Small intestine (tissue), 7 donors: ENCODE data around the gene TMEM170A. TPM values are rescaled to one million over a fixed set of nuclear protein-coding genes. Genes with fewer than 3 reads are reported as not detected.
"Not testable (repeated sequence)": the region's sequence is repeated elsewhere in the genome, so short reads cannot be mapped to it uniquely, and the experiment has no call there.

Experiments used
- DNase-seq, 2 donors: peaks; one replicate each; pipeline versions ENCODE4 v3.0.0 to v3.0.0-alpha.2; 2013
- FAIRE-seq: peaks from 2 replicates; lab custom pipeline; 2012; peaks lifted over from hg19 to GRCh38; lab: Jason Lieb, UNC
- H3K27ac ChIP-seq, 3 donors: one replicate each; pipeline ENCODE4 v1.5.1; 2013; ENCODE audit warnings: low read length in 2 of 3, mild to moderate bottlenecking in 2 of 3, control low read depth in 1 of 3, inconsistent platforms in 1 of 3, low read depth in 1 of 3, moderate library complexity in 1 of 3
- H3K27me3 ChIP-seq, 3 donors: one replicate each; pipeline ENCODE4 v1.6.1; 2013; ENCODE audit warnings: low read length in 3 of 3, inconsistent platforms in 1 of 3; ENCODE audit not compliant: control insufficient read depth in 3 of 3, insufficient read depth in 3 of 3
- H3K36me3 ChIP-seq, 3 donors: one replicate each; pipeline ENCODE4 v1.6.1; 2013; ENCODE audit warnings: low read length in 3 of 3, inconsistent platforms in 1 of 3, low read depth in 1 of 3, mild to moderate bottlenecking in 1 of 3, moderate library complexity in 1 of 3; ENCODE audit not compliant: control insufficient read depth in 3 of 3, insufficient read depth in 2 of 3
- H3K4me1 ChIP-seq, 3 donors: one replicate each; pipeline ENCODE4 v1.6.1; 2013; ENCODE audit warnings: low read length in 2 of 3, inconsistent platforms in 1 of 3, low read depth in 1 of 3, mild to moderate bottlenecking in 1 of 3, moderate library complexity in 1 of 3; ENCODE audit not compliant: control insufficient read depth in 3 of 3, insufficient read depth in 2 of 3
- H3K4me3 ChIP-seq, 3 donors: one replicate each; pipeline ENCODE4 v1.5.1; 2013; ENCODE audit warnings: low read length in 3 of 3, control low read depth in 1 of 3, inconsistent platforms in 1 of 3, low read depth in 1 of 3, mild to moderate bottlenecking in 1 of 3, moderate library complexity in 1 of 3
- H3K9me3 ChIP-seq, 2 donors: one replicate each; pipeline ENCODE4 v1.6.1; 2013; ENCODE audit warnings: low read depth in 1 of 2, low read length in 1 of 2; ENCODE audit not compliant: control insufficient read depth in 2 of 2, insufficient read depth in 1 of 2
- WGBS, 3 donors: extraction: QIAGEN DNeasy Blood & Tissue Kit; methylation state at CpG; one replicate each; pipeline ENCODE4 v1.1.7; 2013; 5-methylcytosine and 5-hydroxymethylcytosine counted together
- polyA plus RNA-seq, 4 donors: library from polyadenylated mRNA; stranded (reverse) in 3 of 4; unstranded in 1 of 4; fragments of 200-250 nt in 3 of 4; fragments of 120-200 nt in 1 of 4; gene quantifications; one replicate each; pipeline versions ENCODE4 v1.2.1 to v1.2.3, GENCODE V29; 2013
- donor health status: healthy with polysubstance abuse.
- donor health status: control.
- donor health status: control.
- donor health status: Bipolar disorder and iron deficiency.
- donor health status: healthy.

The TMEM170A gene
- polyA plus RNA-seq, 4 donors = 9.6 to 50.9 (median 15.5) TPM

DNA sequence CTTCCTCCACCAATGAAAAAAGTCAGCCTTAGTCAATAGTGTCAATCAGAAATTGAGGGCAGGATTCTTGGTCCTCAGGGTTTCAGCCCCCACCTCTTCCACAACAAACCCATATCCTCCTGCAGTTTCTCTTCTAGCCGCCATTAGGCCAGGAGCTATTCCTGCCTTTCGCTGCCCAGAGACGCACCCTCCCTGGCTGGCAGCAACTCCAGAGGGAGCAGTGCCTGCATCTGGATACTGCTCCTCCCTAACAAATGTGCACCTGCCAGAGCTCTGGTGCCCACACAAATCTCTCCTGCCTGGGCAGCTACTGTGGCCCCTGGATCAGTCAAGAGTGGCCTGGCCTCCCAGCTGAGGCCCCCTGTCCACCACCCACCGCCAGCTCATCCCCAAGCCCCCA, 8.0 kb downstream of the TMEM170A start:
- H3K4me1 ChIP-seq = peaks cover 14 to 62% (median 14%) of the 10 kb centered on the region in 3 donors
- not testable (repeated sequence) for H3K9me3 ChIP-seq, H3K27me3 ChIP-seq, H3K4me3 ChIP-seq, H3K27ac ChIP-seq, FAIRE-seq
- H3K36me3 ChIP-seq = peaks cover 1 to 26% (median 2%) of the 10 kb centered on the region in 3 donors
- WGBS, 3 donors = 37 to 65% (median 44%) methylated on average over 3 to 4 of the region's 4 CpGs
- peak in 1 of 2 donors; percentile 24 for DNase-seq

GRCh38 chr16:75455677-75456076, 8.8 kb downstream of the TMEM170A start:
- no peaks in the 10 kb centered on the region for H3K27me3 ChIP-seq
- FAIRE-seq = no peak
- 46 to 75% (median 61%) methylated on average over 5 of the region's 5 CpGs for WGBS, 3 donors
- peaks cover 2 to 32% (median 3%) of the 10 kb centered on the region in 3 donors for H3K36me3 ChIP-seq
- no peak overlapping the region for H3K4me3 ChIP-seq
- H3K27ac ChIP-seq = no peak overlapping the region
- H3K4me1 ChIP-seq = peaks cover 14 to 57% (median 14%) of the 10 kb centered on the region in 3 donors
- no peak for DNase-seq
- no peaks in the 10 kb centered on the region for H3K9me3 ChIP-seq

DNA sequence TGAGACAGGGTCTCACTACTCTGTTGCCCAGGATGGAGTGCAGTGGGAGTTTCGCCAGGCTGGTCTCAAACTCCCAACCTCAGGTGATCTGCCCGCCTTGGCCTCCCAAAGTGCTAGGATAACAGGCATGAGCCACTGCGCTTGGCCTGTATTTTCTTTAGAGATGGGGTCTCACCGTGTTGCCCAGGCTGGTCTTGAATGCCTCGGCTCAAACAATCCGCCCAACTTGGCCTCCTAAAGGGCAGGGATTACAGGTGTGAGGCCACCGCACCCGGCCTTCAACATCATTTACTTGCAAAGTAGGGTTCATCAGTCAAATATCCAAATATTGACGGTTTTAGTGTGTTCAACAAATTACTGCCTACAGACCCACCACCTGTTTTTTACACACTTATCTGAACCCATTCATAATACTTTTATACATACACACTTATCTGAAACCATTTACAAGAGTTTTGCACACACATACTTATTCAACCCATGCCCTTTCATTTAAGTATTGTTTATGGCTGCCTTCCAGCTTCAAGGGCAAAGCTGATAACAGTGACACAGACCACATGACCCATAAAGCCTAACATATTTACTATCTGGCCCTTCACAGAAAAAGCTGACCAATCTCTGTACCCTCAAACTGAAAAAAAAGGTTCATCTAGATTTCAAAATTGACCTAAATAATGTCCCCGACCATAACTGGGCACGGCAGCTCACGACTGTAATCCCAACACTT, 11.9 kb downstream of the TMEM170A start:
- 47 to 78% (median 55%) methylated on average over 12 of the region's 12 CpGs for WGBS, 3 donors
- Histone ChIP-seq H3K27me3 (no peaks in the 10 kb centered on the region), H3K36me3 (peaks cover 2 to 36% (median 9%) of the 10 kb centered on the region in 3 donors), H3K9me3 (no peaks in the 10 kb centered on the region), H3K4me1 (peaks cover 9 to 39% (median 14%) of the 10 kb centered on the region in 3 donors), H3K27ac (peak overlapping the region in 1 of 3 donors; percentile 13), H3K4me3 (no peak overlapping the region)
- FAIRE-seq (no peak), DNase-seq (peak; percentile 60 to 73)

DNA sequence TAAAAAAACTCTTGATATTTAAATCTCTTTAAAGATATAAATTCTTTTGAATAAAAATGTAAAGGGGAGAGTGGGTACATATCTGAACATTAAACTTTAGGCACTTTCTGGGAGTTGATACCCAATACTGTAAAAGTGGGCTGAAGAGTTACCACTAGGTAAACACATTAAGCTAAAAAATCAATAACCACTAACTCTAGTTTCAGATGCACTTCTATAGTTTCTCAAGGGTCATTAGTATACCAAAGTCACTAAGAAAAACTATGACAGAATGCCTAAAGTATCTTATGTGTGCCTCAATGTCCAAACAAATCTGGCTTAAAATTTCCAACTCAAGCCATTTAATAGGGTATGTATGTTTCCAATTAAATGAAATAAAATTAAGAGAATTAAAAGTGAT, 18.1 kb downstream of the TMEM170A start:
- H3K4me3 ChIP-seq = no peak overlapping the region
- no peaks in the 10 kb centered on the region for H3K27me3 ChIP-seq
- DNase-seq (no peak), FAIRE-seq (no peak)
- H3K36me3 ChIP-seq = peaks cover 0 to 31% (median 9%) of the 10 kb centered on the region in 3 donors
- no peak overlapping the region for H3K27ac ChIP-seq
- H3K9me3 ChIP-seq = no peaks in the 10 kb centered on the region
- peaks cover 0 to 2% (median 0%) of the 10 kb centered on the region in 3 donors for H3K4me1 ChIP-seq

DNA sequence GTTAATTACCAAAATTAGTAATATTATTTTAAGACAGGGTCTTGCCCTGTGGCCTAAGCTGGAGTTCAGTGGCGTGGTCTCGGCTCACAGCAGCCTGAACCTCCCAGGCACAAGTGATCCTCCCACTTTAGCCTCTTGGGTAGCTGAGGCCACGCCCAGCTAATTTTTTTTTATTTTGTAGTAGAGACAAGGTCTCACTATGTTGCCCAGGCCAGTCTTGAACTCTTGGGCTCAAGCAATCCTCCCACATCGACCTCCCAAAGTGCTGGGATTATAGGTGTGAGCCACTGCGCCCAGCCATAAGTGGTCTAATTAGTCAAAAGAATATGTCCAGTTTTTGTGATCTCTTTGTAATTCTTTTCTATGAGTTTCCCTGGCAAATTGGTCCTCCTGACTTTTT, 19.2 kb downstream of the TMEM170A start:
- no peak for FAIRE-seq
- Histone ChIP-seq H3K27me3 (no peaks in the 10 kb centered on the region), H3K9me3 (no peaks in the 10 kb centered on the region), H3K27ac (no peak overlapping the region), H3K36me3 (peaks cover 0 to 24% (median 5%) of the 10 kb centered on the region in 3 donors), H3K4me3 (no peak overlapping the region), H3K4me1 (peaks cover 0 to 2% (median 0%) of the 10 kb centered on the region in 3 donors)
- WGBS, 3 donors = 80 to 87% (median 82%) methylated on average over 5 of the region's 5 CpGs
- DNase-seq = no peak

- FAIRE-seq = no peak
- H3K36me3 ChIP-seq = peaks cover 0 to 15% (median 2%) of the 10 kb centered on the region in 3 donors
- no peak overlapping the region for H3K4me3 ChIP-seq
- H3K9me3 ChIP-seq = no peaks in the 10 kb centered on the region
- H3K27me3 ChIP-seq = no peaks in the 10 kb centered on the region
- 72 to 89% (median 85%) methylated on average over 3 of the region's 3 CpGs for WGBS, 3 donors
- peaks cover 0 to 2% (median 0%) of the 10 kb centered on the region in 3 donors for H3K4me1 ChIP-seq
- DNase-seq = no peak
- no peak overlapping the region for H3K27ac ChIP-seq
These were observed 21.2 kb downstream of the TMEM170A start for GRCh38 chr16:75443298-75443697.

DNA sequence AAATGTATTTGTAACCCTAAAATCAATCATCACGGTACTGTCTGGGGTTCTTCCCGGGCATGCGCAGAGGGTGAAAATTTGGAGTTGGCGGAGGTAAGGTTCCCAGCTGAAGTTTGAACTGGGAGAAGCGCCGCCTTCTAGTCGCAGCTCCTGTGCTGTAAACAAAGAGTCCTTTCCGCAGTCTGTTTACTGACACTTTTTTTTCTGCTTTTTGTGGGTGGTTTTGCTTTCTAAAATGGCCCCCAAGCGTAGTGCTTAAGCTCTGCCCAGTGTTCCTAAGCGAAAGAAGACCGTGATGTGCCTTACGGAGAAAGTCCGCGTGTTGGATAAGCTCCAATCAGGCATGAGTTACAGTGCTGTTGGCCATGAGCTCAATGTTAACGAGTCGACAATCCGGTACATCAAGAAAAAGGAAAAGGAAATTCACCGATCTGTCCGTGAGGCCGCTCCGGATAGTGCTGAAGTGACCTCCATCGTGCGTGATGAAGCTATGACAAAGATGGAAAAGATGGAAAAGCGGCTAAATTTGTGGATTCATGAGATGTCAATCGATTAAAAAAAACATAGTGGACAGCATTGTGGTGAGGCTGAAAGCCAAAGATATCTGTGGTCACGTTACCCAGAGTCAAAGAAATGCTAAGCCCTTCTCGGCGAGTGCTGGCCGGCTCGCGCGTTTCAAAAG, 30.6 kb downstream of the TMEM170A start:
- FAIRE-seq (no peak), DNase-seq (peak; percentile 90 to 94)
- peaks cover 0 to 4% (median 2%) of the 10 kb centered on the region in 3 donors for H3K4me1 ChIP-seq
- H3K9me3 ChIP-seq = peaks cover 0 to 10% of the 10 kb centered on the region in 2 donors
- WGBS, 3 donors = 2 to 4% (median 3%) methylated on average over 32 of the region's 32 CpGs
- H3K36me3 ChIP-seq = peaks cover 0 to 18% (median 0%) of the 10 kb centered on the region in 3 donors
- H3K27ac ChIP-seq = peak overlapping the region; percentile 94 to 98 (median 97)
- no peaks in the 10 kb centered on the region for H3K27me3 ChIP-seq
- peak overlapping the region; percentile 5 to 94 (median 88) for H3K4me3 ChIP-seq

DNA sequence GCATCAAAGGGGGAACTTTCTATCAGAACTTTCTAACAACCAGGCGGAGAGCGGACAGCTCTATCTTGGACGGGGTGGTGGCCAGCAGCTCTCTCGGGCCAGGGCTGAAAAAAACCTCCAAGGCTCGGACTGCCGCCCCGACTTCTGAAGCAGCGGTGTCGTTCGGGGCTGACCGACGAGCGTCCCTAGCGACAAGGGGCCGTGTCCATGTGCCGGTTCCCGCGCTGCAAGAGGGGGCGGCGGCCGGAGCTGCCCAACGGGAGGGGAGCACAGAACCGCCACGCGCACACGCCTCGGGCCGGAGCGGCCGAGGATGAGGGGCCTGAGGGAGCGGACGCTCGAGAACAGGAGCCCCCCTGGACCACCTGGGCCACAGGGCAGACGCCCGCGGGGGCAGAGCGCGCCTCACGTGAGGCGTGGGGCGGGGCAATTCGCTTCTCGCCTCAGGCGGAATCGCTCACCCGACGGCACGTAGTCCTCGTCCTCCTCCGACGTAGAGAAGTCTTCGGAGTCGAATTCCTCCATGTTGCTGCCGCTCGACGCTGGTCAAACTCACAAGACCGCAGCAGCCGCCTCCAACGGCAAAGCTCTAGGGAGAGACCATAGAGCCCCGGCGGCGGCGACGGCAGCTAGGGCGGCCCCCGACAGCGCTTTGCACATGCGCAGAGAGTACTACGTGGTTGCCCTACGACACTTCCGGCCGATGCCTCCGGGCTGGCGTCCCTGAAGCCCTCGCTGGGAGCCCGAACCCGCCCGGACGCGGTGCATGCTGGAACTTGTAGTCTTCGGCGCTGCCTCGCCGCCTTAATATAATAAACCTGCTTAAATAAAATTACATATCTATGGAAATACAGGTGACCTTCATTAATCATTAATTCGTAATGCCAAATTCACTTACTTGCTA, 31.4 kb downstream of the TMEM170A start, which contains the start of gene CFDP1:
CFDP1 (minus strand) TSS at position 676 of the 904 bp plus-strand sequence; CDS start at position 525, 151 bp downstream.
- peak; percentile 97 to 98 for DNase-seq
- Histone ChIP-seq H3K4me3 (peak within 1 kb of the TSS; percentile 77 to 94 (median 88)), H3K36me3 (peaks cover 0 to 21% (median 0%) of the 10 kb centered on the region in 3 donors), H3K9me3 (peaks cover 0 to 10% of the 10 kb centered on the region in 2 donors), H3K27me3 (no peaks in the 10 kb centered on the region), H3K4me1 (peaks cover 0 to 4% (median 2%) of the 10 kb centered on the region in 3 donors), H3K27ac (peak within 1 kb of the TSS; percentile 94 to 98 (median 97))
- WGBS, 3 donors = 1% methylated on average over 70 to 85 of the region's 85 CpGs
- no peak for FAIRE-seq
